Endothelial cell of umbilical vein (primary cell): ENCODE measurements around the gene FXYD7.

ENCODE experiments used
- CTCF ChIP-seq, 2 donors: IDR thresholded peaks; 1 replicate in 1 of 2; 2 replicates in 1 of 2; pipeline ENCODE4 v1.5.1; 2011; ENCODE audit warnings: low read length in 2 of 2, mild to moderate bottlenecking in 2 of 2, moderate library complexity in 2 of 2, control low read depth in 1 of 2, inconsistent platforms in 1 of 2, low read depth in 1 of 2; ENCODE audit not compliant: insufficient read depth in 1 of 2; ENCODE audit errors: extremely low read depth in 1 of 2
- EZH2 ChIP-seq: IDR thresholded peaks from 2 replicates; pipeline ENCODE4 v1.6.1; 2012; ENCODE audit warnings: borderline replicate concordance, low read depth, mild to moderate bottlenecking, moderate library complexity, low read length, inconsistent platforms; ENCODE audit not compliant: severe bottlenecking
- MYC ChIP-seq: IDR thresholded peaks from one replicate; pipeline ENCODE4 v1.6.1; 2011; ENCODE audit warnings: mild to moderate bottlenecking, low read depth, low read length
- POLR2A ChIP-seq: IDR thresholded peaks from 2 replicates; pipeline ENCODE4 v1.6.1; 2012; ENCODE audit warnings: low read depth, mild to moderate bottlenecking, control low read depth, low read length
- POLR2AphosphoS5 ChIP-seq: IDR thresholded peaks from 2 replicates; pipeline ENCODE4 v1.6.1; 2012; ENCODE audit warnings: low read depth, mild to moderate bottlenecking, control low read depth, low read length, moderate library complexity; ENCODE audit not compliant: insufficient read depth

- TF ChIP-seq CTCF (IDR thresholded peaks at IDR 0.05; ENCODE audit: extremely low read depth in 1 of 2, insufficient read depth in 1 of 2, low read depth in 1 of 2, low read length in 2 of 2) (no peak), EZH2 (no peak), POLR2A (no peak), MYC (no peak), POLR2AphosphoS5 (no peak)
Measured at GRCh38 chr19:35134601-35135242, 8.3 kb upstream of the FXYD7 start, which contains the start of gene LGI4.
